Chondrocyte (in vitro differentiated cells): ENCODE results near the gene SLC9A9. TPM values are rescaled to one million over a fixed set of nuclear protein-coding genes. Genes with fewer than 3 reads are reported as not detected.

ENCODE experiments used
- DNase-seq: peaks from one replicate; pipeline ENCODE4 v3.0.0; 2021; ENCODE audit warnings: mixed read lengths, low spot score
- H3K27ac Mint-ChIP-seq: one replicate; pipeline ENCODE4 v1.8.0; 2021; ENCODE audit warnings: mild to moderate bottlenecking, moderate library complexity, mixed read lengths; ENCODE audit not compliant: unreplicated experiment
- H3K27me3 Mint-ChIP-seq: 2 replicates; pipeline ENCODE4 v1.8.0; 2021; ENCODE audit warnings: low read depth, mixed read lengths
- H3K36me3 Mint-ChIP-seq: 2 replicates; pipeline ENCODE4 v1.8.0; 2021; ENCODE audit warnings: low read depth, mixed read lengths
- H3K4me1 Mint-ChIP-seq: 2 replicates; pipeline ENCODE4 v1.8.0; 2021; ENCODE audit warnings: low read depth, mild to moderate bottlenecking, mixed read lengths
- H3K4me3 Mint-ChIP-seq: one replicate; pipeline ENCODE4 v1.8.0; 2021; ENCODE audit warnings: mild to moderate bottlenecking, moderate library complexity, mixed read lengths; ENCODE audit not compliant: unreplicated experiment
- H3K9me3 Mint-ChIP-seq: 2 replicates; pipeline ENCODE4 v1.8.0; 2021; ENCODE audit warnings: low read depth, mixed read lengths
- total RNA-seq: library from RNA; stranded (reverse); gene quantifications from 3 replicates; pipeline ENCODE4 v1.2.1, GENCODE V29; 2021
- TF ChIP-seq, protein P1 (sequence below): fragments of 200-600 bp; sonication (generic); IDR thresholded peaks from 2 replicates; pipeline ENCODE4 v1.5.0; 2021; ENCODE audit warnings: antibody characterized with exemption, mild to moderate bottlenecking, moderate library complexity

SLC9A9 gene
- total RNA-seq, 1 donor from 2014 or later = 2.6 TPM

DNA sequence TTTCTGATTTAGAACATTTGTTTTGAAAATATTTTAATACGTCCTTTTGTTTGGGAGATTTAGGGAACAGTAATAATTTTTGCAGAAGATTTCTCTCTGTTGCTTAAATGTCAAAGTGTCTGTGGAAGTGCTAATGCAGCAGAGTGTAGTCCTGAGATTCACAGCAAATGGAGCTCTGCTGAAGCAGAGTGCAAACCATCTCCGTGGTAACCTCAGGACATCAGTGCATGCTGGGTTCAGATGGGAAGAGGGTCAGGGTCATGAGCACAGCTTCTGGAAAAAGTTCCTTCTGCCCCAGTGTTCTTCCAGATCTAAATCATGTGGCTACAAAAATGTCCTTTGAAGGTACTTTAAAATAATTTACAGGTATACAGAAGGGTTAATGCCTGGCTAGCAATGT is 39.9 kb upstream of the SLC9A9 start:
- Mint-ChIP-seq H3K36me3 (no peaks in the 10 kb centered on the region), H3K4me1 (no peaks in the 10 kb centered on the region), H3K9me3 (no peaks in the 10 kb centered on the region), H3K27me3 (peaks cover 5% of the 10 kb centered on the region), H3K4me3 (no peak overlapping the region), H3K27ac (no peak overlapping the region)
- TF ChIP-seq, protein P1, sequence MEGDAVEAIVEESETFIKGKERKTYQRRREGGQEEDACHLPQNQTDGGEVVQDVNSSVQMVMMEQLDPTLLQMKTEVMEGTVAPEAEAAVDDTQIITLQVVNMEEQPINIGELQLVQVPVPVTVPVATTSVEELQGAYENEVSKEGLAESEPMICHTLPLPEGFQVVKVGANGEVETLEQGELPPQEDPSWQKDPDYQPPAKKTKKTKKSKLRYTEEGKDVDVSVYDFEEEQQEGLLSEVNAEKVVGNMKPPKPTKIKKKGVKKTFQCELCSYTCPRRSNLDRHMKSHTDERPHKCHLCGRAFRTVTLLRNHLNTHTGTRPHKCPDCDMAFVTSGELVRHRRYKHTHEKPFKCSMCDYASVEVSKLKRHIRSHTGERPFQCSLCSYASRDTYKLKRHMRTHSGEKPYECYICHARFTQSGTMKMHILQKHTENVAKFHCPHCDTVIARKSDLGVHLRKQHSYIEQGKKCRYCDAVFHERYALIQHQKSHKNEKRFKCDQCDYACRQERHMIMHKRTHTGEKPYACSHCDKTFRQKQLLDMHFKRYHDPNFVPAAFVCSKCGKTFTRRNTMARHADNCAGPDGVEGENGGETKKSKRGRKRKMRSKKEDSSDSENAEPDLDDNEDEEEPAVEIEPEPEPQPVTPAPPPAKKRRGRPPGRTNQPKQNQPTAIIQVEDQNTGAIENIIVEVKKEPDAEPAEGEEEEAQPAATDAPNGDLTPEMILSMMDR = no peak
- DNase-seq = no peak

DNA sequence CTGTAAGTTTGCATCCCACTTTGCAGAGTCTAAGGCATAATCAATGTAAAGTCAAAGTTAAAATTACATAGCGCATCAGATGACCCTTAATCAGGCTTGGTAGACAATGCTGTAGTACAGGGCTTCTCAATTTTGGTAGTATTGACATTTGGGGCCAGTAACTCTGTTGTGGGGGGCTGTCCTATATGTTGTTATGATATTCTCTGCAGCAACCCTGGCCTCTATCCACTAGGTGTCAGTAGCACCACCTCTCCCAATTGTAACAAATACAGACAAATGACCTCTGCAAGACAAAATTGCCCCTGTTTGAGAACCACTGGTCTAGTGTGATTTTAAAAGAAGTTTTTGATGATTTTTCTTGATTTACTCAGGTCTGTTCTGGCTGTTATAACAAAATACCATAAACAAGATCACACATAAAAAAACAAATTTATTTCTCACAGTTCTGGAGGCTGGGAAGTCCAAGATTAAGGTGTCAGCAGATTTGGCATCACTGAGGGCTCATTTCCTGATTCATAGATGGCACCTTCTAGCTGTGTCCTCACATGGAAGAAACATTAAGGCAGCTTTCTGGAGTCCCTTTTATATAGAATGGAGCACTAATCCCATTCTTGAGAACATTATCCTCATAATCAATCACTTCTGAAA is 37.6 kb upstream of the SLC9A9 start:
- Mint-ChIP-seq H3K36me3 (no peaks in the 10 kb centered on the region), H3K4me1 (no peaks in the 10 kb centered on the region), H3K27me3 (no peaks in the 10 kb centered on the region), H3K4me3 (no peak overlapping the region), H3K27ac (no peak overlapping the region), H3K9me3 (no peaks in the 10 kb centered on the region)
- TF ChIP-seq, protein P1 = peak; percentile 83
- DNase-seq = no peak

DNA sequence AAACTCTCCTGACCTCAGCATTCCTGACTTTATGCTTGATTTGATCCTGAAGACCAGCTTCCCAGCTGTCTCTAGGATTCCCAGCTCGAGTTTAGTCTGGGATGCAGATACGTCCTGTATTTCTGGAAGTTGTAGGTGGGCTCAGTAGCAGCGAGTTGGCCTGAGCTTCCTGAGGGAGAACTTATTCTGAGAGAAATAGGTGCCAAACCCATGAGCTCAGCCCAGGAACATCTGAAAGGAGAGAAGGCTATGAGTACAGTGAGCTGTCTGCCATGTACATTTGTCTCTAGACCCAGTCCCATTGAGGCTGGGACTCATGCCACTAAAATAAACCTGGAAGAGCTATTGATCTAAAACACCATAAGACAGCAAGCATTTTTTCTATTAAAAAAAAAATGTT is 36.6 kb upstream of the SLC9A9 start:
- no peaks in the 10 kb centered on the region for H3K36me3 Mint-ChIP-seq

GRCh38 chr3:143883151-143883550 is 34.9 kb upstream of the SLC9A9 start:
- Mint-ChIP-seq H3K9me3 (no peaks in the 10 kb centered on the region), H3K27me3 (no peaks in the 10 kb centered on the region)

More for the DNA sequence above, 36.6 kb upstream of the SLC9A9 start:
- no peak for DNase-seq
- H3K4me1 Mint-ChIP-seq = no peaks in the 10 kb centered on the region
- H3K27ac Mint-ChIP-seq = no peak overlapping the region
- no peak overlapping the region for H3K4me3 Mint-ChIP-seq
- TF ChIP-seq, protein P1 = no peak
- H3K27me3 Mint-ChIP-seq = no peaks in the 10 kb centered on the region
- no peaks in the 10 kb centered on the region for H3K9me3 Mint-ChIP-seq

DNA sequence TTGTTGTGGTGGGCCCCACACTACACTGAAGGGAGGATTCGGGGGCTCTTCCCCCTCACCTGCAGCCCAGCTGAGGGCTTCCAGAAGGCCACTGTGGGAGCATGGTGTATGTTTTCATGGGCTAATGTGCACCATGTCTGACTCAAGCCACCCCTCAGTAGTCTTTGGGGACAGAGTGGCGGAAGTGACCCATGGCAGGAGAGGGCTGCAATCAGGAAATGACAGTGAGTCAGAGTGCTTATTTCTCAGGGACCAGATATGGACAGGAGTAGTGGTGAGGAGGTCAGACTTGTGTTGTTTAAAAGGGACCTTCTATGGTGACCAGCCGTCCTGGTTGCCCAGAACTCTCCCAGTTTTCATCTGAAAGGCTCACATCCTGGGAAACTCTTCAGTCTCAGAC is 32.8 kb upstream of the SLC9A9 start:
- H3K36me3 Mint-ChIP-seq = no peaks in the 10 kb centered on the region
- H3K27me3 Mint-ChIP-seq = no peaks in the 10 kb centered on the region
- H3K4me3 Mint-ChIP-seq = no peak overlapping the region
- no peaks in the 10 kb centered on the region for H3K4me1 Mint-ChIP-seq
- TF ChIP-seq, protein P1 = no peak
- H3K9me3 Mint-ChIP-seq = peaks cover 2% of the 10 kb centered on the region
- DNase-seq = no peak
- no peak overlapping the region for H3K27ac Mint-ChIP-seq

More at GRCh38 chr3:143883151-143883550, 34.9 kb upstream of the SLC9A9 start:
- H3K4me3 Mint-ChIP-seq = no peak overlapping the region
- TF ChIP-seq, protein P1 = no peak
- H3K27ac Mint-ChIP-seq = no peak overlapping the region
- H3K4me1 Mint-ChIP-seq = no peaks in the 10 kb centered on the region
- no peaks in the 10 kb centered on the region for H3K36me3 Mint-ChIP-seq
- DNase-seq = no peak
